Thoracic aorta endothelial cell (primary cell): ENCODE measurements around the gene GPR63. TPM values are rescaled to one million over a fixed set of nuclear protein-coding genes. Genes with fewer than 3 reads are reported as not detected.

Experiments used
- total RNA-seq: library from RNA; depleted of rRNA; stranded (reverse); fragments of >200 nt; gene quantifications from 2 replicates; pipeline ENCODE4 v1.2.3, GENCODE V29; 2012

Gene GPR63, protein sequence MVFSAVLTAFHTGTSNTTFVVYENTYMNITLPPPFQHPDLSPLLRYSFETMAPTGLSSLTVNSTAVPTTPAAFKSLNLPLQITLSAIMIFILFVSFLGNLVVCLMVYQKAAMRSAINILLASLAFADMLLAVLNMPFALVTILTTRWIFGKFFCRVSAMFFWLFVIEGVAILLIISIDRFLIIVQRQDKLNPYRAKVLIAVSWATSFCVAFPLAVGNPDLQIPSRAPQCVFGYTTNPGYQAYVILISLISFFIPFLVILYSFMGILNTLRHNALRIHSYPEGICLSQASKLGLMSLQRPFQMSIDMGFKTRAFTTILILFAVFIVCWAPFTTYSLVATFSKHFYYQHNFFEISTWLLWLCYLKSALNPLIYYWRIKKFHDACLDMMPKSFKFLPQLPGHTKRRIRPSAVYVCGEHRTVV
- under 0.01 and 0.36 TPM in 2 replicates for total RNA-seq

DNA sequence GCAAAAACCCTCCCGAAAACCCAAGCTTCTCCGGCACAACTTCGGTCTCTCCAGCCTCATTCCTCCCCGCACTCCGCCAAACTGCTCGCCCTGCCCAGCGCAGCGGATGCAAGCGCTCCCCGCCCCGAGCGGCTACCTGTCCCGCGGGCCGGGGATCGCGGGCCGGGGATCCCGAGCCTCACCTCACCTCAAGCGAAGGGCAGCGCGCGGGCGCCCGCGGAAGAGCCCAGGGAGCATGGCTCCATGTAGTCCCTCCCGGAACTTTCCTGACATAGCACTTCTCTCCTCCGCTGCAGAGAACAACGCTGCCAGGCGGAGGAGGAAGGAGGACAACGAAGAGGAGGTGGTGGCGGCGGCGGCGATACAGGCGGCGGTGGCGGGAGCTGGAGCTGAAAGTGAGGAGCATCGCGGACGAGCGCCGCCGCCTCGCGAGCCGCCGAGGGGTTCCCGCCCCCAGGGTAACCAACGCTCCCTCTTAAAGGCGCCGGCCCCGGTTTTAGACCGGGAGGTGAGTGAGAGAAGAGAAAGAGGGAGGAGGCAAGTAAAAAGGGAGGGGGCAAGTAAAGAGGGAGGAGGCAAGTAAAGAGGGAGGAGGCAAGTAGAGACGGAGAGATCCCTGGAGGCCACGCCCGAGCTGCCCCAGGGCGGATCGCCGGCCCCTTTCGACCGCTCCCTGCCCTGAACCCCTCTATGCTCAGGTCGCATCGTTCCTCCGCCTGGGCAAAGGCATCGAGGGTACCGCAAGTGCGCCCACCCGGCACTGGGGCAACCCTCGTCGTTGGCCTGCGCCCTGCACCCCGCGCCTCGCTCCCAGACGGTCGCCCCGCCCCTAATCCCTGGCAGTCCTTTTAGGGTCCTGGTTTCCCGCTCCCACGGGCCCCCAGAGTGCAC, at the start of gene GPR63:
Gene GPR63, minus strand, starts transcription at position 397 of the 891 bp plus-strand sequence. CDS start 37,746 bp downstream, outside the sequence.

Other genes starting within 250 kb of the GPR63 start
- 22.6 and 28.2 TPM in 2 replicates for gene NDUFAF4, start 60.4 kb upstream of the GPR63 start, total RNA-seq
- under 0.01 TPM in 2 replicates for gene KLHL32, start 87.3 kb upstream of the GPR63 start, total RNA-seq